Prostate gland (tissue), 2 donors: ENCODE measurements around the gene IRF4.

Source experiments
- POLR2A ChIP-seq: fragments of 450-650 bp; IDR thresholded peaks from one replicate; pipeline ENCODE4 v1.6.1; 2016; ENCODE audit warnings: antibody characterized with exemption, mild to moderate bottlenecking
- POLR2AphosphoS5 ChIP-seq: sonication (generic); formaldehyde crosslinking; IDR thresholded peaks from one replicate; pipeline ENCODE4 v1.6.1; 2017; ENCODE audit warnings: antibody characterized with exemption
- TF ChIP-seq, protein P1 (sequence below), 4 experiments: fragments of 200-600 bp in 2 of 4; fragments of 450-650 bp in 2 of 4; sonication (generic) in 2 of 4; IDR thresholded peaks; 1 replicate in 3 of 4; 2 replicates in 1 of 4; pipeline ENCODE4 v1.5.1; 2016 to 2019; ENCODE audit warnings: antibody characterized with exemption in 4 of 4, mild to moderate bottlenecking in 2 of 4, moderate library complexity in 2 of 4

DNA sequence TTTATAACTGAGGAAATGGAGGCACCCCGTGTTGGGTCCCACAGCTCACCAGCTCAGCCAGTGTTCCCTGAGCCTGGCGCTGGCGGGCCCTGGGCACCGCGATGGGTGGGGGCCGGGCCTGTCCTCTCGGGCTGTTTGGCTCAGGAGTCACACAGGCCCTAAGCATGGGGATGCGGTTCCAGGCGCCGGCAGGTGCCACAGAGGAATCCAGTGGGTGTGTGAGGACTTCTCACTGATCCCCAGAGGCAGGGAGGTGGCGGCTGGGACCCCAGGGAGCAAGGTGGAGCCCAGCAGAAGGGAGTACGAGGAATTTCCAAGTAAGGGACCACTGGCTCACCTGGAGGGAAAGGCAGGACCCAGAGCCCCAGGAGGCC lies 57.5 kb downstream of the IRF4 start:
- TF ChIP-seq, protein P1, sequence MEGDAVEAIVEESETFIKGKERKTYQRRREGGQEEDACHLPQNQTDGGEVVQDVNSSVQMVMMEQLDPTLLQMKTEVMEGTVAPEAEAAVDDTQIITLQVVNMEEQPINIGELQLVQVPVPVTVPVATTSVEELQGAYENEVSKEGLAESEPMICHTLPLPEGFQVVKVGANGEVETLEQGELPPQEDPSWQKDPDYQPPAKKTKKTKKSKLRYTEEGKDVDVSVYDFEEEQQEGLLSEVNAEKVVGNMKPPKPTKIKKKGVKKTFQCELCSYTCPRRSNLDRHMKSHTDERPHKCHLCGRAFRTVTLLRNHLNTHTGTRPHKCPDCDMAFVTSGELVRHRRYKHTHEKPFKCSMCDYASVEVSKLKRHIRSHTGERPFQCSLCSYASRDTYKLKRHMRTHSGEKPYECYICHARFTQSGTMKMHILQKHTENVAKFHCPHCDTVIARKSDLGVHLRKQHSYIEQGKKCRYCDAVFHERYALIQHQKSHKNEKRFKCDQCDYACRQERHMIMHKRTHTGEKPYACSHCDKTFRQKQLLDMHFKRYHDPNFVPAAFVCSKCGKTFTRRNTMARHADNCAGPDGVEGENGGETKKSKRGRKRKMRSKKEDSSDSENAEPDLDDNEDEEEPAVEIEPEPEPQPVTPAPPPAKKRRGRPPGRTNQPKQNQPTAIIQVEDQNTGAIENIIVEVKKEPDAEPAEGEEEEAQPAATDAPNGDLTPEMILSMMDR (IDR thresholded peaks at IDR 0.05): no peak
- TF ChIP-seq POLR2A (no peak), POLR2AphosphoS5 (no peak)
